Measurements from ENCODE around the gene STPG4. TPM values are rescaled to one million over a fixed set of nuclear protein-coding genes. Genes with fewer than 3 reads are reported as not detected.
A peak's percentile ranks its signal among the peaks of the same experiment; 100 is the strongest.

Gene STPG4
- total and polyA plus RNA-seq, 2 donors from 2014 or later = not detected

- no peak overlapping the region for H3K9ac ChIP-seq (ENCODE audit: low read length in 3 of 3)
- peak in 2 of 5 donors; percentile 46 to 57 for DNase-seq
- FAIRE-seq = no peak
- H3K36me3 ChIP-seq (ENCODE audit: control insufficient read depth in 2 of 3, insufficient read depth in 3 of 3, low read length in 3 of 3) = no peaks in the 10 kb centered on the region
- intact Hi-C loops (cut with DNase I) = no loop called here
- peaks cover 0 to 51% (median 41%) of the 10 kb centered on the region in 3 donors for H3K4me1 ChIP-seq (ENCODE audit: control insufficient read depth in 2 of 3, insufficient read depth in 2 of 3, low read depth in 1 of 3, low read length in 3 of 3)
- TF ChIP-seq CTCF (IDR thresholded peaks at IDR 0.05; ENCODE audit: borderline replicate concordance, extremely low read depth, insufficient read depth) = no peak
- no peak overlapping the region for H3K4me3 ChIP-seq (ENCODE audit: low read length in 3 of 3)
- H3K27me3 ChIP-seq (ENCODE audit: control insufficient read depth, insufficient read depth, low read length) = no peaks in the 10 kb centered on the region
- no peaks in the 10 kb centered on the region for H3K9me3 ChIP-seq (ENCODE audit: control insufficient read depth in 2 of 3, insufficient read depth in 1 of 3, low read length in 3 of 3)
- H3K27ac ChIP-seq (ENCODE audit: low read depth in 2 of 2, low read length in 2 of 2) = peak overlapping the region; percentile 37 to 52
These were observed 89.2 kb downstream of the STPG4 start for GRCh38 chr2:47065771-47066380.

GRCh38 chr2:47065343-47065742 lies 89.8 kb downstream of the STPG4 start:
- H3K27me3 ChIP-seq (ENCODE audit: control insufficient read depth, insufficient read depth, low read length) = no peaks in the 10 kb centered on the region
- H3K4me1 ChIP-seq (ENCODE audit: control insufficient read depth in 2 of 3, insufficient read depth in 2 of 3, low read depth in 1 of 3, low read length in 3 of 3) = peaks cover 0 to 45% (median 39%) of the 10 kb centered on the region in 3 donors
- intact Hi-C loops (cut with DNase I) = no loop called here
- FAIRE-seq = no peak
- no peak for DNase-seq
- TF ChIP-seq CTCF (IDR thresholded peaks at IDR 0.05; ENCODE audit: borderline replicate concordance, extremely low read depth, insufficient read depth) = no peak
- H3K27ac ChIP-seq (ENCODE audit: low read depth in 2 of 2, low read length in 2 of 2) = peak overlapping the region; percentile 36 to 52
- H3K9ac ChIP-seq (ENCODE audit: low read length in 3 of 3) = no peak overlapping the region
- H3K9me3 ChIP-seq (ENCODE audit: control insufficient read depth in 2 of 3, insufficient read depth in 1 of 3, low read length in 3 of 3) = no peaks in the 10 kb centered on the region
- H3K36me3 ChIP-seq (ENCODE audit: control insufficient read depth in 2 of 3, insufficient read depth in 3 of 3, low read length in 3 of 3) = no peaks in the 10 kb centered on the region
- no peak overlapping the region for H3K4me3 ChIP-seq (ENCODE audit: low read length in 3 of 3)

- Histone ChIP-seq H3K4me1 (ENCODE audit: control insufficient read depth in 2 of 3, insufficient read depth in 2 of 3, low read depth in 1 of 3, low read length in 3 of 3) (peaks cover 0 to 34% (median 26%) of the 10 kb centered on the region in 3 donors), H3K36me3 (ENCODE audit: control insufficient read depth in 2 of 3, insufficient read depth in 3 of 3, low read length in 3 of 3) (no peaks in the 10 kb centered on the region), H3K27me3 (ENCODE audit: control insufficient read depth, insufficient read depth, low read length) (no peaks in the 10 kb centered on the region), H3K9me3 (ENCODE audit: control insufficient read depth in 2 of 3, insufficient read depth in 1 of 3, low read length in 3 of 3) (no peaks in the 10 kb centered on the region), H3K4me3 (ENCODE audit: low read length in 3 of 3) (no peak overlapping the region), H3K9ac (ENCODE audit: low read length in 3 of 3) (no peak overlapping the region), H3K27ac (ENCODE audit: low read depth in 2 of 2, low read length in 2 of 2) (no peak overlapping the region)
- DNase-seq (no peak), FAIRE-seq (no peak)
- TF ChIP-seq CTCF (IDR thresholded peaks at IDR 0.05; ENCODE audit: borderline replicate concordance, extremely low read depth, insufficient read depth) = no peak
- intact Hi-C loops (cut with DNase I) = no loop called here
These were observed 91.0 kb downstream of the STPG4 start for GRCh38 chr2:47064106-47064505.

GRCh38 chr2:47063538-47063930 lies 91.6 kb downstream of the STPG4 start:
- no peak overlapping the region for H3K4me3 ChIP-seq (ENCODE audit: low read length in 3 of 3)
- TF ChIP-seq CTCF (IDR thresholded peaks at IDR 0.05; ENCODE audit: borderline replicate concordance, extremely low read depth, insufficient read depth) = no peak
- H3K9ac ChIP-seq (ENCODE audit: low read length in 3 of 3) = no peak overlapping the region
- DNase-seq (no peak), FAIRE-seq (no peak)
- intact Hi-C loops (cut with DNase I) = no loop called here
- no peaks in the 10 kb centered on the region for H3K36me3 ChIP-seq (ENCODE audit: control insufficient read depth in 2 of 3, insufficient read depth in 3 of 3, low read length in 3 of 3)
- peaks cover 0 to 31% (median 22%) of the 10 kb centered on the region in 3 donors for H3K4me1 ChIP-seq (ENCODE audit: control insufficient read depth in 2 of 3, insufficient read depth in 2 of 3, low read depth in 1 of 3, low read length in 3 of 3)
- no peaks in the 10 kb centered on the region for H3K27me3 ChIP-seq (ENCODE audit: control insufficient read depth, insufficient read depth, low read length)
- no peaks in the 10 kb centered on the region for H3K9me3 ChIP-seq (ENCODE audit: control insufficient read depth in 2 of 3, insufficient read depth in 1 of 3, low read length in 3 of 3)
- H3K27ac ChIP-seq (ENCODE audit: low read depth in 2 of 2, low read length in 2 of 2) = peak overlapping the region in 1 of 2 donors; percentile 7

Data from kidney (tissue), 14 donors.